Measurements from ENCODE around the gene SPOCK1.

SPOCK1 gene

DNA sequence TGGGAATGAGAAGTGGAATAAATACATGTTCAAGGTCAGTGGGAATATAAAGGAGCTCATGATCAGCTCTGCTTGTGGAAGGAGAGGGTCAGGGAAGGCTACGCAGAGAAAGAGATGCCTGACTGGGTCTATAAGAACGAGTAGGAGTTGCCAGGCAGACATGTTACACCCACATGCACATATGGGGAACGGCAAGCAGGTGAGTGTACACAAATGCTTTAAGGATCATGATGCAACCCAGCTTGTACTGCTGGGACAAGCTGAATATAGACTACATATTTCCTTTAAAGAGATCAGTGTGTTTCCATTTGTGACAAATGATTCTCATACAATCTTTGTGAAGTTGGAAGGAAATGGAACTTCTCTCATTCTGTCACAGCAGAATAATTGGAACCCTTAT is 141.7 kb downstream of the SPOCK1 start:
- ChIA-PET CTCF (no interaction called here), POLR2A (no interaction called here)
- Histone ChIP-seq H3K4me1 (ENCODE audit: control extremely low read depth in 1 of 4, control insufficient read depth in 4 of 4, insufficient read depth in 4 of 4, low read length in 3 of 4) (no peaks in the 10 kb centered on the region), H3K27me3 (replicated peaks in 2 of 5; ENCODE audit: control insufficient read depth in 4 of 5, insufficient read depth in 5 of 5, low read length in 4 of 5) (peaks cover 2 to 11% (median 5%) of the 10 kb centered on the region in 5 experiments), H3K9me3 (ENCODE audit: control extremely low read depth in 1 of 5, control insufficient read depth in 4 of 5, insufficient read depth in 2 of 5, low read depth in 1 of 5, low read length in 4 of 5) (no peaks in the 10 kb centered on the region), H3K27ac (ENCODE audit: insufficient read depth in 1 of 2, low read depth in 1 of 2, low read length in 2 of 2, poor library complexity in 1 of 2, severe bottlenecking in 2 of 2) (no peak overlapping the region), H3K36me3 (ENCODE audit: control insufficient read depth in 4 of 4, insufficient read depth in 4 of 4, low read length in 3 of 4) (no peaks in the 10 kb centered on the region), H3K4me3 (ENCODE audit: control insufficient read depth in 1 of 7, extremely low read depth in 1 of 7, insufficient read depth in 4 of 7, low read depth in 2 of 7, low read length in 6 of 7) (no peak overlapping the region)
- 93% methylated on average over 3 of the region's 3 CpGs for WGBS (ENCODE audit: insufficient coverage)
- DNase-seq, result no peak

- ChIA-PET POLR2A (no interaction called here), CTCF (interaction anchor here (1.4 kb wide), 1 partner anchor 11 kb away, joined by 4 read pairs; no protein-coding TSS in a partner anchor)
Observed at GRCh38 chr5:137356127-137356526, 143.0 kb downstream of the SPOCK1 start.

DNA sequence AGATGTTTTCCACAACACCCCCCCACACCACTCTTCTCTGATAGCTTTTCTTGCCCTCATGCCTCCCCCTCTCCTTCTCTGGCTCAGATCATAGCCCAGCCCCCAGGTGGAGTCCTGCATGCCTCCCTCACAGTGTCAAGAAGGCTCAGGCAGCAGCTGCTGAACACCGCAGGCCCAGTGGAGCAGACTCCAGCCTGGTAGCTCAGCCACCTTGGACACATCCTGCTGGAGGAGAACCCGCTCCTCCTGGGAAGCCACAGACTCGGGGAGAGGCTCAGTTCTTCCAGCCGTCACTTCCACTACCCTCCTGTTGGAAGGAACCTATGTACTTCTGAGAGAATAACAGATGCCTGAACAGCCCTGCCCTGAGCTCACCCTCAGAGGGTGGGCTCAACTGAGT is 143.4 kb downstream of the SPOCK1 start:
- DNase-seq, result no peak
- Histone ChIP-seq H3K27me3 (replicated peaks in 2 of 5; ENCODE audit: control insufficient read depth in 4 of 5, insufficient read depth in 5 of 5, low read length in 4 of 5) (peaks cover 2 to 12% (median 5%) of the 10 kb centered on the region in 5 experiments), H3K36me3 (ENCODE audit: control insufficient read depth in 4 of 4, insufficient read depth in 4 of 4, low read length in 3 of 4) (no peaks in the 10 kb centered on the region), H3K9me3 (ENCODE audit: control extremely low read depth in 1 of 5, control insufficient read depth in 4 of 5, insufficient read depth in 2 of 5, low read depth in 1 of 5, low read length in 4 of 5) (no peaks in the 10 kb centered on the region), H3K27ac (ENCODE audit: insufficient read depth in 1 of 2, low read depth in 1 of 2, low read length in 2 of 2, poor library complexity in 1 of 2, severe bottlenecking in 2 of 2) (no peak overlapping the region), H3K4me1 (ENCODE audit: control extremely low read depth in 1 of 4, control insufficient read depth in 4 of 4, insufficient read depth in 4 of 4, low read length in 3 of 4) (no peaks in the 10 kb centered on the region), H3K4me3 (ENCODE audit: control insufficient read depth in 1 of 7, extremely low read depth in 1 of 7, insufficient read depth in 4 of 7, low read depth in 2 of 7, low read length in 6 of 7) (no peak overlapping the region)
- ChIA-PET POLR2A (no interaction called here), CTCF (interaction anchor here (1.4 kb wide), 1 partner anchor 11 kb away, joined by 4 read pairs; no protein-coding TSS in a partner anchor)
- WGBS (ENCODE audit: insufficient coverage), result 87% methylated on average over 4 of the region's 4 CpGs

More at GRCh38 chr5:137356127-137356526, 143.0 kb downstream of the SPOCK1 start:
- 100% methylated on average over 3 of the region's 4 CpGs for WGBS (ENCODE audit: insufficient coverage)
- no peaks in the 10 kb centered on the region for H3K36me3 ChIP-seq (ENCODE audit: control insufficient read depth in 4 of 4, insufficient read depth in 4 of 4, low read length in 3 of 4)
- H3K27ac ChIP-seq (ENCODE audit: insufficient read depth in 1 of 2, low read depth in 1 of 2, low read length in 2 of 2, poor library complexity in 1 of 2, severe bottlenecking in 2 of 2), result no peak overlapping the region
- no peaks in the 10 kb centered on the region for H3K9me3 ChIP-seq (ENCODE audit: control extremely low read depth in 1 of 5, control insufficient read depth in 4 of 5, insufficient read depth in 2 of 5, low read depth in 1 of 5, low read length in 4 of 5)
- peaks cover 2 to 12% (median 5%) of the 10 kb centered on the region in 5 experiments for H3K27me3 ChIP-seq (replicated peaks in 2 of 5; ENCODE audit: control insufficient read depth in 4 of 5, insufficient read depth in 5 of 5, low read length in 4 of 5)
- no peaks in the 10 kb centered on the region for H3K4me1 ChIP-seq (ENCODE audit: control extremely low read depth in 1 of 4, control insufficient read depth in 4 of 4, insufficient read depth in 4 of 4, low read length in 3 of 4)
- H3K4me3 ChIP-seq (ENCODE audit: control insufficient read depth in 1 of 7, extremely low read depth in 1 of 7, insufficient read depth in 4 of 7, low read depth in 2 of 7, low read length in 6 of 7), result no peak overlapping the region
- no peak for DNase-seq

DNA sequence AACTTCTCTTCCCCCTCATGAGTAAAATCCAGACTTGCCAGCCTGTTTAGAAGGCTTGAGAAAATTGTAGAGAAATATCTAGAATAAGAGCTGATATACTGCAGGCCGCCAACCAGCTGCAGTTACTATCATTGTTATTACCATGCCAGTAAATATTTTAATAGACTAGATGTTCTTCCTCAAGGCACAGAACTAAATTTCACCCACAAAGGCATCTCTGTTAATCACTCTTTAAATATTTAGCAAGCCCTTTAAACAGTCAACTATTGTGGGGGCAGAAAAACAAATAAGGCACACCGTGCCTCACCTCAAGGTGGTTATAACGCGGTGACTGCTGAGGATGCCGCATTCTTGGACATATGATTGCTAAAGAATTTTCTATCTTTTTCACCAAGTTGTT is 147.0 kb downstream of the SPOCK1 start:
- ChIA-PET POLR2A (no interaction called here), CTCF (interaction anchor here (2.1 kb wide), 1 partner anchor 32 kb away, joined by 4 read pairs; no protein-coding TSS in a partner anchor)
- DNase-seq, result no peak
- no peaks in the 10 kb centered on the region for H3K4me1 ChIP-seq (ENCODE audit: control extremely low read depth in 1 of 4, control insufficient read depth in 4 of 4, insufficient read depth in 4 of 4, low read length in 3 of 4)
- H3K27ac ChIP-seq (ENCODE audit: insufficient read depth in 1 of 2, low read depth in 1 of 2, low read length in 2 of 2, poor library complexity in 1 of 2, severe bottlenecking in 2 of 2), result no peak overlapping the region
- 95% methylated on average over 3 of the region's 5 CpGs for WGBS (ENCODE audit: insufficient coverage)
- no peaks in the 10 kb centered on the region for H3K36me3 ChIP-seq (ENCODE audit: control insufficient read depth in 4 of 4, insufficient read depth in 4 of 4, low read length in 3 of 4)
- no peak overlapping the region for H3K4me3 ChIP-seq (ENCODE audit: control insufficient read depth in 1 of 7, extremely low read depth in 1 of 7, insufficient read depth in 4 of 7, low read depth in 2 of 7, low read length in 6 of 7)
- no peaks in the 10 kb centered on the region for H3K9me3 ChIP-seq (ENCODE audit: control extremely low read depth in 1 of 5, control insufficient read depth in 4 of 5, insufficient read depth in 2 of 5, low read depth in 1 of 5, low read length in 4 of 5)
- peaks cover 0 to 11% (median 5%) of the 10 kb centered on the region in 5 experiments for H3K27me3 ChIP-seq (replicated peaks in 2 of 5; ENCODE audit: control insufficient read depth in 4 of 5, insufficient read depth in 5 of 5, low read length in 4 of 5)

GRCh38 chr5:137350791-137351190 is 148.3 kb downstream of the SPOCK1 start:
- ChIA-PET CTCF (no interaction called here), POLR2A (no interaction called here)
- Histone ChIP-seq H3K27me3 (replicated peaks in 2 of 5; ENCODE audit: control insufficient read depth in 4 of 5, insufficient read depth in 5 of 5, low read length in 4 of 5) (peaks cover 0 to 11% (median 5%) of the 10 kb centered on the region in 5 experiments), H3K4me3 (ENCODE audit: control insufficient read depth in 1 of 7, extremely low read depth in 1 of 7, insufficient read depth in 4 of 7, low read depth in 2 of 7, low read length in 6 of 7) (no peak overlapping the region), H3K4me1 (ENCODE audit: control extremely low read depth in 1 of 4, control insufficient read depth in 4 of 4, insufficient read depth in 4 of 4, low read length in 3 of 4) (no peaks in the 10 kb centered on the region), H3K27ac (ENCODE audit: insufficient read depth in 1 of 2, low read depth in 1 of 2, low read length in 2 of 2, poor library complexity in 1 of 2, severe bottlenecking in 2 of 2) (no peak overlapping the region), H3K36me3 (ENCODE audit: control insufficient read depth in 4 of 4, insufficient read depth in 4 of 4, low read length in 3 of 4) (no peaks in the 10 kb centered on the region), H3K9me3 (ENCODE audit: control extremely low read depth in 1 of 5, control insufficient read depth in 4 of 5, insufficient read depth in 2 of 5, low read depth in 1 of 5, low read length in 4 of 5) (no peaks in the 10 kb centered on the region)
- DNase-seq, result no peak
- WGBS (ENCODE audit: insufficient coverage), result 92% methylated on average over 2 of the region's 6 CpGs

DNA sequence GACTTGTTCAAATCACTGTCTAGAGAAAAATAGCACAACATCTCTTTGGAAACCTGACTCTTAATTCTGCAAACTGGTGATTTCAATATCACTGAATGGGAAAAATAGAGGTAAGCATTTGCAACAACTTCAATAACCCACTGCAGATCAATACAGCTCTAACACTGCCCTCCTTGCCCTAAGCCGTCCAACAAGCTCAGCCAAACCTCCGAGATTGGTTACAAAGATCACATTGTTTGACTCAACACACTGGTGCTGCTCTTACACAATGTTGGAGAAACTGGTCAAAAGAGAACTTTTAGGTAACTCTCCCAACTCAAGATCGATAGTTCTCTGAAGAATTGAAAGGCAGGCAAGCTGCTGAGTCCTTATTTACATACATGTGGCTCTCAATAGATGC is 150.4 kb downstream of the SPOCK1 start:
- ChIA-PET POLR2A (no interaction called here), CTCF (interaction anchor here (1.3 kb wide), 1 partner anchor 24 kb away, joined by 3 read pairs; no protein-coding TSS in a partner anchor)
- Histone ChIP-seq H3K36me3 (ENCODE audit: control insufficient read depth in 4 of 4, insufficient read depth in 4 of 4, low read length in 3 of 4) (no peaks in the 10 kb centered on the region), H3K27ac (ENCODE audit: insufficient read depth in 1 of 2, low read depth in 1 of 2, low read length in 2 of 2, poor library complexity in 1 of 2, severe bottlenecking in 2 of 2) (no peak overlapping the region), H3K4me1 (ENCODE audit: control extremely low read depth in 1 of 4, control insufficient read depth in 4 of 4, insufficient read depth in 4 of 4, low read length in 3 of 4) (no peaks in the 10 kb centered on the region), H3K27me3 (replicated peaks in 2 of 5; ENCODE audit: control insufficient read depth in 4 of 5, insufficient read depth in 5 of 5, low read length in 4 of 5) (peaks cover 0 to 5% (median 3%) of the 10 kb centered on the region in 5 experiments), H3K4me3 (ENCODE audit: control insufficient read depth in 1 of 7, extremely low read depth in 1 of 7, insufficient read depth in 4 of 7, low read depth in 2 of 7, low read length in 6 of 7) (no peak overlapping the region), H3K9me3 (ENCODE audit: control extremely low read depth in 1 of 5, control insufficient read depth in 4 of 5, insufficient read depth in 2 of 5, low read depth in 1 of 5, low read length in 4 of 5) (no peaks in the 10 kb centered on the region)
- no peak for DNase-seq
- 86% methylated on average over 2 of the region's 3 CpGs for WGBS (ENCODE audit: insufficient coverage)

- no peak for DNase-seq
- WGBS (ENCODE audit: insufficient coverage), result 81% methylated on average over 3 of the region's 3 CpGs
- H3K27me3 ChIP-seq (replicated peaks in 2 of 5; ENCODE audit: control insufficient read depth in 4 of 5, insufficient read depth in 5 of 5, low read length in 4 of 5), result peaks cover 0 to 4% (median 0%) of the 10 kb centered on the region in 5 experiments
- H3K4me3 ChIP-seq (ENCODE audit: control insufficient read depth in 1 of 7, extremely low read depth in 1 of 7, insufficient read depth in 4 of 7, low read depth in 2 of 7, low read length in 6 of 7), result no peak overlapping the region
- no peaks in the 10 kb centered on the region for H3K9me3 ChIP-seq (ENCODE audit: control extremely low read depth in 1 of 5, control insufficient read depth in 4 of 5, insufficient read depth in 2 of 5, low read depth in 1 of 5, low read length in 4 of 5)
- ChIA-PET CTCF (no interaction called here), POLR2A (no interaction called here)
- H3K27ac ChIP-seq (ENCODE audit: insufficient read depth in 1 of 2, low read depth in 1 of 2, low read length in 2 of 2, poor library complexity in 1 of 2, severe bottlenecking in 2 of 2), result no peak overlapping the region
- H3K4me1 ChIP-seq (ENCODE audit: control extremely low read depth in 1 of 4, control insufficient read depth in 4 of 4, insufficient read depth in 4 of 4, low read length in 3 of 4), result no peaks in the 10 kb centered on the region
- no peaks in the 10 kb centered on the region for H3K36me3 ChIP-seq (ENCODE audit: control insufficient read depth in 4 of 4, insufficient read depth in 4 of 4, low read length in 3 of 4)
Observed at GRCh38 chr5:137347865-137348264, 151.3 kb downstream of the SPOCK1 start.
